Stimulated activated naive CD4-positive, alpha-beta T cell (primary cell): ENCODE results near the gene FLNA.
"Not testable (repeated sequence)": the region's sequence is repeated elsewhere in the genome, so short reads cannot be mapped to it uniquely, and the experiment has no call there.

Experiments
- DNase-seq, 6 experiments: peaks; one replicate each; lab custom pipeline; 2025; lab: John Stamatoyannopoulos, UW

The FLNA gene

GRCh38 chrX:154308108-154308946, 66.1 kb downstream of the FLNA start:
- peak; percentile 45 to 83 (median 65) for DNase-seq

- DNase-seq = no peak
Observed at GRCh38 chrX:154307202-154307601, 67.2 kb downstream of the FLNA start.

GRCh38 chrX:154305541-154306205, 68.8 kb downstream of the FLNA start:
- no peak for DNase-seq

- DNase-seq = no peak
Observed at GRCh38 chrX:154304846-154305245, 69.6 kb downstream of the FLNA start.

- no peak for DNase-seq
Observed at GRCh38 chrX:154303476-154303875, 71.0 kb downstream of the FLNA start.

- not testable (repeated sequence) for DNase-seq
Observed at GRCh38 chrX:154302998-154303397, 71.4 kb downstream of the FLNA start.

GRCh38 chrX:154300816-154301215, 73.6 kb downstream of the FLNA start:
- DNase-seq = no peak
